A549 (cell line): ENCODE measurements around the gene MSL3B.
A peak's percentile ranks its signal among the peaks of the same experiment; 100 is the strongest.

Experiments
- ATAC-seq, 2 experiments: fragments of 200-7000 bp in 1 of 2; fragments of >200 bp in 1 of 2; cut with Nextera tagmentation in 1 of 2; cut with Tn5 transposase in 1 of 2; 3 replicates each; pipeline versions ENCODE4 v1.8.0 to v1.9.1; 2018 to 2020; ENCODE audit warnings: mild to moderate bottlenecking in 1 of 2, moderate library complexity in 1 of 2
- CTCF ChIA-PET: fragments of 300-600 bp; sonication (Branson Sonifier 250); formaldehyde crosslinking; extraction: SDS; loops from one replicate; lab custom pipeline; 2021; ENCODE audit warnings: antibody characterized with exemption, inconsistent platforms; lab: Yijun Ruan, JAX
- POLR2A ChIA-PET: fragments of 350-600 bp; formaldehyde crosslinking; extraction: SDS; loops from one replicate; lab custom pipeline; 2021; ENCODE audit warnings: antibody characterized with exemption, inconsistent platforms; lab: Yijun Ruan, JAX
- DNase-seq, 2 experiments: peaks; one replicate each; pipeline versions ENCODE4 v3.0.0 to v3.0.0-alpha.2; 2011 to 2016; ENCODE audit warnings: low read depth in 1 of 2, low spot score in 1 of 2
- FAIRE-seq: peaks from 2 replicates; lab custom pipeline; 2011; peaks lifted over from hg19 to GRCh38; lab: Jason Lieb, UNC
- H3K27ac ChIP-seq, 2 experiments: fragments of >200 bp; sonication (Bioruptor Twin); formaldehyde crosslinking; 3 replicates each; pipeline ENCODE4 v1.5.1; 2016 to 2017
- H3K4me1 ChIP-seq: fragments of >200 bp; sonication (Bioruptor Twin); formaldehyde crosslinking; 3 replicates; pipeline ENCODE4 v1.6.1; 2016
- H3K4me2 ChIP-seq: fragments of >200 bp; sonication (Bioruptor Twin); formaldehyde crosslinking; 3 replicates; pipeline ENCODE4 v1.6.1; 2016
- H3K4me3 ChIP-seq: fragments of >200 bp; sonication (Bioruptor Twin); formaldehyde crosslinking; 3 replicates; pipeline ENCODE4 v1.5.1; 2016
- H3K9me3 ChIP-seq: fragments of >200 bp; sonication (Bioruptor Twin); formaldehyde crosslinking; 3 replicates; pipeline ENCODE4 v1.6.1; 2016
- CBX2 ChIP-seq: fragments of 200-600 bp; sonication (generic); IDR thresholded peaks from 2 replicates; pipeline ENCODE4 v1.6.1; 2016; ENCODE audit warnings: low read depth, mild to moderate bottlenecking, borderline replicate concordance
- EHF ChIP-seq: fragments of 250-450 bp; sonication (Bioruptor Pico); IDR thresholded peaks from 2 replicates; pipeline ENCODE4 v1.5.0; 2020; ENCODE audit warnings: mild to moderate bottlenecking
- EHMT2 ChIP-seq: fragments of 200-600 bp; sonication (generic); IDR thresholded peaks from 2 replicates; pipeline ENCODE4 v1.6.1; 2016; ENCODE audit warnings: antibody characterized with exemption, low read depth, mild to moderate bottlenecking, moderate library complexity
- ESRRA ChIP-seq: fragments of 150-350 bp; IDR thresholded peaks from 2 replicates; pipeline ENCODE4 v1.6.1; 2014; ENCODE audit warnings: mild to moderate bottlenecking, low read length, borderline replicate concordance
- FOSB ChIP-seq: fragments of 250-450 bp; sonication (Bioruptor Pico); IDR thresholded peaks from 2 replicates; pipeline ENCODE4 v1.5.0; 2020; ENCODE audit warnings: mild to moderate bottlenecking, moderate library complexity
- FOSL2 ChIP-seq, 2 experiments: fragments of 450-650 bp in 1 of 2; fragments of >200 bp in 1 of 2; sonication (Bioruptor Twin) in 1 of 2; formaldehyde crosslinking; IDR thresholded peaks; 2 replicates each; pipeline versions ENCODE4 v1.5.0 to v1.6.1; 2016 to 2020; ENCODE audit warnings: mild to moderate bottlenecking in 1 of 2, moderate library complexity in 1 of 2
- GATA3 ChIP-seq: IDR thresholded peaks from 2 replicates; pipeline ENCODE4 v1.6.1; 2012; ENCODE audit warnings: borderline replicate concordance
- HDAC2 ChIP-seq: fragments of 200-600 bp; sonication (generic); IDR thresholded peaks from 2 replicates; pipeline ENCODE4 v1.6.1; 2016
- HOXB13 ChIP-seq: fragments of 250-450 bp; sonication (Bioruptor Pico); IDR thresholded peaks from 2 replicates; pipeline ENCODE4 v1.5.0; 2020; ENCODE audit warnings: low read depth, mild to moderate bottlenecking, moderate library complexity
- KDM1A ChIP-seq: fragments of 200-600 bp; sonication (generic); IDR thresholded peaks from 2 replicates; pipeline ENCODE4 v1.6.1; 2016; ENCODE audit warnings: low read depth, mild to moderate bottlenecking
- KDM5A ChIP-seq: fragments of 200-600 bp; sonication (generic); IDR thresholded peaks from 2 replicates; pipeline ENCODE4 v1.6.1; 2016; ENCODE audit warnings: antibody characterized with exemption, mild to moderate bottlenecking
- MAZ ChIP-seq: fragments of 150-350 bp; IDR thresholded peaks from 2 replicates; pipeline ENCODE4 v1.6.1; 2014; ENCODE audit warnings: antibody characterized with exemption, low read depth, low read length, borderline replicate concordance
- NPAS2 ChIP-seq: fragments of 250-450 bp; sonication (Bioruptor Pico); IDR thresholded peaks from 2 replicates; pipeline ENCODE4 v1.8.0; 2022; ENCODE audit warnings: mild to moderate bottlenecking, moderate library complexity, borderline replicate concordance
- PHF8 ChIP-seq: fragments of 200-600 bp; sonication (generic); IDR thresholded peaks from 2 replicates; pipeline ENCODE4 v1.6.1; 2016; ENCODE audit warnings: low read depth, mild to moderate bottlenecking, antibody characterized with exemption, moderate library complexity, borderline replicate concordance
- POLR2A ChIP-seq: IDR thresholded peaks from 2 replicates; pipeline ENCODE4 v1.6.1; 2012; ENCODE audit warnings: mild to moderate bottlenecking, low read length
- POLR2AphosphoS2 ChIP-seq: conservative IDR thresholded peaks from 2 replicates; pipeline ENCODE4 v1.6.1; 2012; ENCODE audit warnings: low read length, improper control_type of control experiment, inconsistent platforms
- RARB ChIP-seq: fragments of 250-450 bp; sonication (Bioruptor Pico); IDR thresholded peaks from 2 replicates; pipeline ENCODE4 v1.8.0; 2021; ENCODE audit warnings: mild to moderate bottlenecking, moderate library complexity
- RCOR1 ChIP-seq: fragments of 150-350 bp; IDR thresholded peaks from 2 replicates; pipeline ENCODE4 v1.6.1; 2014; ENCODE audit warnings: antibody characterized with exemption, low read length, low read depth
- RFX5 ChIP-seq: fragments of 450-650 bp; IDR thresholded peaks from 2 replicates; pipeline ENCODE4 v1.7.1; 2014; ENCODE audit warnings: antibody characterized with exemption, mild to moderate bottlenecking, moderate library complexity
- RNF2 ChIP-seq: fragments of 200-600 bp; sonication (generic); IDR thresholded peaks from 2 replicates; pipeline ENCODE4 v1.6.1; 2016; ENCODE audit warnings: low read depth, mild to moderate bottlenecking, antibody characterized with exemption, moderate library complexity, borderline replicate concordance
- SMC3 ChIP-seq: fragments of >200 bp; sonication (Bioruptor Twin); formaldehyde crosslinking; IDR thresholded peaks from 3 replicates; pipeline ENCODE4 v1.6.1; 2018; ENCODE audit warnings: inconsistent platforms
- TFCP2L1 ChIP-seq: fragments of 250-450 bp; sonication (Bioruptor Pico); IDR thresholded peaks from 2 replicates; pipeline ENCODE4 v1.5.0; 2021; ENCODE audit warnings: mild to moderate bottlenecking
- TP53 ChIP-seq: fragments of 250-450 bp; sonication (Bioruptor Pico); IDR thresholded peaks from 2 replicates; pipeline ENCODE4 v1.5.0; 2021; ENCODE audit warnings: mild to moderate bottlenecking, moderate library complexity
- ZNF302 ChIP-seq: fragments of 250-450 bp; sonication (Bioruptor Pico); IDR thresholded peaks from 2 replicates; pipeline ENCODE4 v1.9.0; 2021; ENCODE audit warnings: inconsistent platforms, mild to moderate bottlenecking, moderate library complexity
- ZSCAN20 ChIP-seq: fragments of 250-450 bp; sonication (Bioruptor Pico); IDR thresholded peaks from 2 replicates; pipeline ENCODE4 v1.8.0; 2022; ENCODE audit warnings: mild to moderate bottlenecking, moderate library complexity
- WGBS: methylation state at CpG from one replicate; pipeline ENCODE4 v1.1.6; 2017; ENCODE audit errors: missing lambda C conversion rate; 5-methylcytosine and 5-hydroxymethylcytosine counted together
- TF ChIP-seq, protein P1 (sequence below): IDR thresholded peaks from 2 replicates; pipeline ENCODE4 v1.6.1; 2012
- TF ChIP-seq, protein P2 (sequence below): fragments of 200-600 bp; sonication (generic); IDR thresholded peaks from 2 replicates; pipeline ENCODE4 v1.6.1; 2016; ENCODE audit warnings: antibody characterized with exemption, mild to moderate bottlenecking, moderate library complexity
- TF ChIP-seq, protein P3 (sequence below): fragments of 150-350 bp; IDR thresholded peaks from 2 replicates; pipeline ENCODE4 v1.6.1; 2014; ENCODE audit warnings: low read depth, mild to moderate bottlenecking, low read length
- TF ChIP-seq, protein P4 (sequence below): fragments of 250-450 bp; sonication (Bioruptor Pico); IDR thresholded peaks from 2 replicates; pipeline ENCODE4 v1.5.0; 2020; ENCODE audit warnings: low read depth, mild to moderate bottlenecking, moderate library complexity
- TF ChIP-seq, protein P5 (sequence below): fragments of >200 bp; sonication (Bioruptor Twin); formaldehyde crosslinking; IDR thresholded peaks from 3 replicates; pipeline ENCODE4 v1.6.1; 2016
- TF ChIP-seq, protein P6 (sequence below): IDR thresholded peaks from 2 replicates; pipeline ENCODE4 v1.6.1; 2012
- TF ChIP-seq, protein P7 (sequence below): fragments of >200 bp; sonication (Bioruptor Twin); formaldehyde crosslinking; IDR thresholded peaks from 2 replicates; pipeline ENCODE4 v1.6.1; 2016

The MSL3B gene

DNA sequence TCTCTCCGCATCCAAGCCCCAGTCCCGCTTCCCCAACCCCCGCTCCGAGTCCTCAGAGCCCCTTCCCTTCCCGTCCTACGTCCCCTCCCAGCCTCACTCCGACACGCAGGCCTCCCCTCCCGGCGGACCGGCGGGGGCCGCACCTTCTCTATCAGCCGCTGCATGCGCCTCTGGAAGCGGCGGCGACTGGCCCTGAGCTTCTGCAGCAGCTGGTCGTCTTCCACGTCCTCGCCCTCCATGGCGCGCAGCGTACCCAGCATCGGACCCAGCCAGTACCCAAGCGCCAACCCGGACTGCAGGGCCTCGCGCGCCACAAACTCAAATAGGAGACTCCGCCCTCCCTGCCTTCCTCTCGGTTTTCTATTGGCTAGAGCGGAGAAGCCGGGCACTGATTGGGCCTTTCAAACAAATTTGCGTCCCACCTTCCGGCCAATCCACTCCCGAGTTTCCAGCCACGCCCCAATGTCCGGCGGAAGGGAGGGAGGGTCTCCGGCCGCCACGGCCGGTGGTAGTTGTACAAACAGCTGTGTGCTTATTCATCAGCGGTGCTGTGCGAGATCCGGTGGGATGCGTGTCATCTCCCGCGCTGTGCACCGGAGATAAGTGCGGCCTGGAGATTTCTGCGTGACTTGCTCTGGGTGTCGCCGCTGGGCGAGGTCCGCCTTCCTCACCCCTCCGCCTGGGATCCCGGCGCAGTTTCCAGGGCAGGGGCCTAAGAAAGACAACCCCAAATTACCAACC lies 13.8 kb downstream of the MSL3B start, which contains the start of gene HJURP:
HJURP (minus strand) TSS at position 295 of the 741 bp plus-strand sequence; CDS start at position 260, 35 bp downstream.
- ATAC-seq (peak; percentile 88 to 91), FAIRE-seq (peak; percentile 43), DNase-seq (peak; percentile 95 to 97)
- peak within 1 kb of the TSS; percentile 85 to 97 for H3K27ac ChIP-seq
- CTCF ChIA-PET = interaction anchor here (1.0 kb wide), 1 partner anchor 691 kb away, joined by 3 read pairs; no protein-coding TSS in a partner anchor
- peaks cover 50% of the 10 kb centered on the region for H3K4me1 ChIP-seq
- H3K9me3 ChIP-seq = no peaks in the 10 kb centered on the region
- POLR2A ChIA-PET = interaction anchor here (0.6 to 1.0 kb wide), 4 partner anchors 9 to 148 kb away, joined by 3 read pairs; partner anchors contain the start of gene MSL3B
- H3K4me3 ChIP-seq = peak within 1 kb of the TSS; percentile 76
- 2% methylated on average over 52 of the region's 60 CpGs for WGBS
- peak within 1 kb of the TSS; percentile 87 for H3K4me2 ChIP-seq
- no peak for TF ChIP-seq RNF2
- no peak for TF ChIP-seq NPAS2
- no peak for TF ChIP-seq TFCP2L1 (CRISPR knock-in tag)
- TF ChIP-seq POLR2A = peak; percentile 78
- no peak for TF ChIP-seq RFX5
- TF ChIP-seq SMC3 = no peak
- TF ChIP-seq, protein P1, sequence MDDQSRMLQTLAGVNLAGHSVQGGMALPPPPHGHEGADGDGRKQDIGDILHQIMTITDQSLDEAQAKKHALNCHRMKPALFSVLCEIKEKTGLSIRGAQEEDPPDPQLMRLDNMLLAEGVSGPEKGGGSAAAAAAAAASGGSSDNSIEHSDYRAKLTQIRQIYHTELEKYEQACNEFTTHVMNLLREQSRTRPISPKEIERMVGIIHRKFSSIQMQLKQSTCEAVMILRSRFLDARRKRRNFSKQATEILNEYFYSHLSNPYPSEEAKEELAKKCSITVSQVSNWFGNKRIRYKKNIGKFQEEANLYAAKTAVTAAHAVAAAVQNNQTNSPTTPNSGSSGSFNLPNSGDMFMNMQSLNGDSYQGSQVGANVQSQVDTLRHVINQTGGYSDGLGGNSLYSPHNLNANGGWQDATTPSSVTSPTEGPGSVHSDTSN = no peak; the same call in none of the 2 replicates
- TF ChIP-seq ESRRA = no peak
- no peak for TF ChIP-seq GATA3
- TF ChIP-seq, protein P2, sequence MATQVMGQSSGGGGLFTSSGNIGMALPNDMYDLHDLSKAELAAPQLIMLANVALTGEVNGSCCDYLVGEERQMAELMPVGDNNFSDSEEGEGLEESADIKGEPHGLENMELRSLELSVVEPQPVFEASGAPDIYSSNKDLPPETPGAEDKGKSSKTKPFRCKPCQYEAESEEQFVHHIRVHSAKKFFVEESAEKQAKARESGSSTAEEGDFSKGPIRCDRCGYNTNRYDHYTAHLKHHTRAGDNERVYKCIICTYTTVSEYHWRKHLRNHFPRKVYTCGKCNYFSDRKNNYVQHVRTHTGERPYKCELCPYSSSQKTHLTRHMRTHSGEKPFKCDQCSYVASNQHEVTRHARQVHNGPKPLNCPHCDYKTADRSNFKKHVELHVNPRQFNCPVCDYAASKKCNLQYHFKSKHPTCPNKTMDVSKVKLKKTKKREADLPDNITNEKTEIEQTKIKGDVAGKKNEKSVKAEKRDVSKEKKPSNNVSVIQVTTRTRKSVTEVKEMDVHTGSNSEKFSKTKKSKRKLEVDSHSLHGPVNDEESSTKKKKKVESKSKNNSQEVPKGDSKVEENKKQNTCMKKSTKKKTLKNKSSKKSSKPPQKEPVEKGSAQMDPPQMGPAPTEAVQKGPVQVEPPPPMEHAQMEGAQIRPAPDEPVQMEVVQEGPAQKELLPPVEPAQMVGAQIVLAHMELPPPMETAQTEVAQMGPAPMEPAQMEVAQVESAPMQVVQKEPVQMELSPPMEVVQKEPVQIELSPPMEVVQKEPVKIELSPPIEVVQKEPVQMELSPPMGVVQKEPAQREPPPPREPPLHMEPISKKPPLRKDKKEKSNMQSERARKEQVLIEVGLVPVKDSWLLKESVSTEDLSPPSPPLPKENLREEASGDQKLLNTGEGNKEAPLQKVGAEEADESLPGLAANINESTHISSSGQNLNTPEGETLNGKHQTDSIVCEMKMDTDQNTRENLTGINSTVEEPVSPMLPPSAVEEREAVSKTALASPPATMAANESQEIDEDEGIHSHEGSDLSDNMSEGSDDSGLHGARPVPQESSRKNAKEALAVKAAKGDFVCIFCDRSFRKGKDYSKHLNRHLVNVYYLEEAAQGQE = no peak
- TF ChIP-seq, protein P3, sequence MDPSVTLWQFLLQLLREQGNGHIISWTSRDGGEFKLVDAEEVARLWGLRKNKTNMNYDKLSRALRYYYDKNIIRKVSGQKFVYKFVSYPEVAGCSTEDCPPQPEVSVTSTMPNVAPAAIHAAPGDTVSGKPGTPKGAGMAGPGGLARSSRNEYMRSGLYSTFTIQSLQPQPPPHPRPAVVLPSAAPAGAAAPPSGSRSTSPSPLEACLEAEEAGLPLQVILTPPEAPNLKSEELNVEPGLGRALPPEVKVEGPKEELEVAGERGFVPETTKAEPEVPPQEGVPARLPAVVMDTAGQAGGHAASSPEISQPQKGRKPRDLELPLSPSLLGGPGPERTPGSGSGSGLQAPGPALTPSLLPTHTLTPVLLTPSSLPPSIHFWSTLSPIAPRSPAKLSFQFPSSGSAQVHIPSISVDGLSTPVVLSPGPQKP = no peak
- TF ChIP-seq HOXB13 (CRISPR knock-in tag) = no peak
- no peak for TF ChIP-seq ZNF302
- no peak for TF ChIP-seq RCOR1
- no peak for TF ChIP-seq ZSCAN20 (CRISPR knock-in tag)
- no peak for TF ChIP-seq TP53 (CRISPR knock-in tag)
- TF ChIP-seq HDAC2 = peak; percentile 58; the same call in 1 of the 2 replicates
- no peak for TF ChIP-seq FOSL2 (IDR thresholded peaks at IDR 0.05)
- TF ChIP-seq FOSL2 (CRISPR knock-in tag; IDR thresholded peaks at IDR 0.05) = peak; percentile 81
- no peak for TF ChIP-seq FOSB (CRISPR knock-in tag)
- peak; percentile 39 for TF ChIP-seq PHF8
- no peak for TF ChIP-seq RARB (CRISPR knock-in tag)
- TF ChIP-seq, protein P4, sequence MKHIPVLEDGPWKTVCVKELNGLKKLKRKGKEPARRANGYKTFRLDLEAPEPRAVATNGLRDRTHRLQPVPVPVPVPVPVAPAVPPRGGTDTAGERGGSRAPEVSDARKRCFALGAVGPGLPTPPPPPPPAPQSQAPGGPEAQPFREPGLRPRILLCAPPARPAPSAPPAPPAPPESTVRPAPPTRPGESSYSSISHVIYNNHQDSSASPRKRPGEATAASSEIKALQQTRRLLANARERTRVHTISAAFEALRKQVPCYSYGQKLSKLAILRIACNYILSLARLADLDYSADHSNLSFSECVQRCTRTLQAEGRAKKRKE (CRISPR knock-in tag) = no peak
- TF ChIP-seq, protein P5, sequence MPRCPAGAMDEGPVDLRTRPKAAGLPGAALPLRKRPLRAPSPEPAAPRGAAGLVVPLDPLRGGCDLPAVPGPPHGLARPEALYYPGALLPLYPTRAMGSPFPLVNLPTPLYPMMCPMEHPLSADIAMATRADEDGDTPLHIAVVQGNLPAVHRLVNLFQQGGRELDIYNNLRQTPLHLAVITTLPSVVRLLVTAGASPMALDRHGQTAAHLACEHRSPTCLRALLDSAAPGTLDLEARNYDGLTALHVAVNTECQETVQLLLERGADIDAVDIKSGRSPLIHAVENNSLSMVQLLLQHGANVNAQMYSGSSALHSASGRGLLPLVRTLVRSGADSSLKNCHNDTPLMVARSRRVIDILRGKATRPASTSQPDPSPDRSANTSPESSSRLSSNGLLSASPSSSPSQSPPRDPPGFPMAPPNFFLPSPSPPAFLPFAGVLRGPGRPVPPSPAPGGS = 0 out of 3 replicates have a peak, but pooled peaks have one; percentile 53
- TF ChIP-seq POLR2AphosphoS2 = no peak
- TF ChIP-seq, protein P6, sequence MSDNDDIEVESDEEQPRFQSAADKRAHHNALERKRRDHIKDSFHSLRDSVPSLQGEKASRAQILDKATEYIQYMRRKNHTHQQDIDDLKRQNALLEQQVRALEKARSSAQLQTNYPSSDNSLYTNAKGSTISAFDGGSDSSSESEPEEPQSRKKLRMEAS = peak; percentile 82
- TF ChIP-seq EHMT2 = no peak
- TF ChIP-seq EHF (CRISPR knock-in tag) = no peak
- TF ChIP-seq MAZ = no peak
- no peak for TF ChIP-seq CBX2
- TF ChIP-seq KDM5A = peak; percentile 77
- TF ChIP-seq, protein P7, sequence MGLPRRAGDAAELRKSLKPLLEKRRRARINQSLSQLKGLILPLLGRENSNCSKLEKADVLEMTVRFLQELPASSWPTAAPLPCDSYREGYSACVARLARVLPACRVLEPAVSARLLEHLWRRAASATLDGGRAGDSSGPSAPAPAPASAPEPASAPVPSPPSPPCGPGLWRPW = no peak
- no peak for TF ChIP-seq KDM1A
